Endothelial cell (in vitro differentiated cells): ENCODE data around the gene ATRIP. TPM values are rescaled to one million over a fixed set of nuclear protein-coding genes. Genes with fewer than 3 reads are reported as not detected.

ENCODE experiments used
- DNase-seq: peaks from one replicate; pipeline ENCODE4 v3.0.0; 2021; ENCODE audit warnings: low spot score
- H3K27ac Mint-ChIP-seq: one replicate; pipeline ENCODE4 v1.8.0; 2021; ENCODE audit warnings: mixed read lengths, inconsistent platforms; ENCODE audit not compliant: unreplicated experiment
- H3K27me3 Mint-ChIP-seq: one replicate; pipeline ENCODE4 v1.8.0; 2021; ENCODE audit warnings: mild to moderate bottlenecking, moderate library complexity, mixed read lengths, inconsistent platforms; ENCODE audit not compliant: unreplicated experiment
- H3K36me3 Mint-ChIP-seq: one replicate; pipeline ENCODE4 v1.8.0; 2021; ENCODE audit warnings: mild to moderate bottlenecking, low read depth, mixed read lengths, inconsistent platforms; ENCODE audit not compliant: unreplicated experiment
- H3K4me1 Mint-ChIP-seq: one replicate; pipeline ENCODE4 v1.8.0; 2021; ENCODE audit warnings: mild to moderate bottlenecking, mixed read lengths, inconsistent platforms; ENCODE audit not compliant: unreplicated experiment
- H3K4me3 Mint-ChIP-seq: one replicate; pipeline ENCODE4 v1.8.0; 2021; ENCODE audit warnings: mild to moderate bottlenecking, mixed read lengths, inconsistent platforms; ENCODE audit not compliant: unreplicated experiment
- H3K9me3 Mint-ChIP-seq: one replicate; pipeline ENCODE4 v1.8.0; 2021; ENCODE audit warnings: mixed read lengths, inconsistent platforms; ENCODE audit not compliant: unreplicated experiment
- CTCF ChIP-seq: fragments of 200-600 bp; sonication (generic); IDR thresholded peaks from one replicate; pipeline ENCODE4 v1.5.0; 2021; ENCODE audit warnings: antibody characterized with exemption; ENCODE audit not compliant: unreplicated experiment
- total RNA-seq: library from RNA; stranded (reverse); fragmentation: NEBNext Ultra II Directional; extraction: Animal tissue kit (Norgen Biotek cat#: 25700); gene quantifications from one replicate; pipeline ENCODE4 v1.2.1, GENCODE V29; 2021; ENCODE audit not compliant: unreplicated experiment

Gene ATRIP
- total RNA-seq, 1 donor from 2014 or later = 11.2 TPM

- no peak for TF ChIP-seq CTCF
Observed at GRCh38 chr3:48425281-48425812, 21.2 kb upstream of the ATRIP start.

GRCh38 chr3:48426401-48426909 lies 20.1 kb upstream of the ATRIP start:
- Mint-ChIP-seq H3K27me3 (peaks cover 26% of the 10 kb centered on the region), H3K36me3 (peaks cover 15% of the 10 kb centered on the region), H3K27ac (no peak overlapping the region), H3K4me1 (peaks cover 30% of the 10 kb centered on the region), H3K9me3 (no peaks in the 10 kb centered on the region), H3K4me3 (no peak overlapping the region)
- TF ChIP-seq CTCF = no peak
- DNase-seq = no peak

More at GRCh38 chr3:48425281-48425812, 21.2 kb upstream of the ATRIP start:
- DNase-seq = no peak
- Mint-ChIP-seq H3K27me3 (peaks cover 26% of the 10 kb centered on the region), H3K36me3 (peaks cover 18% of the 10 kb centered on the region), H3K27ac (peak overlapping the region; percentile 49), H3K9me3 (no peaks in the 10 kb centered on the region), H3K4me1 (peaks cover 24% of the 10 kb centered on the region), H3K4me3 (peak overlapping the region; percentile 28)

- H3K27me3 Mint-ChIP-seq = peaks cover 24% of the 10 kb centered on the region
- peaks cover 34% of the 10 kb centered on the region for H3K4me1 Mint-ChIP-seq
- peaks cover 15% of the 10 kb centered on the region for H3K36me3 Mint-ChIP-seq
- TF ChIP-seq CTCF = no peak
- no peaks in the 10 kb centered on the region for H3K9me3 Mint-ChIP-seq
- H3K27ac Mint-ChIP-seq = peak overlapping the region; percentile 39
- DNase-seq = no peak
- H3K4me3 Mint-ChIP-seq = peak overlapping the region; percentile 11
Observed at GRCh38 chr3:48426944-48427629, 19.4 kb upstream of the ATRIP start.

- Mint-ChIP-seq H3K27ac (no peak overlapping the region), H3K9me3 (no peaks in the 10 kb centered on the region), H3K4me3 (peak overlapping the region; percentile 79), H3K4me1 (peaks cover 34% of the 10 kb centered on the region), H3K27me3 (peaks cover 24% of the 10 kb centered on the region), H3K36me3 (peaks cover 20% of the 10 kb centered on the region)
- TF ChIP-seq CTCF = no peak
- no peak for DNase-seq
Observed at GRCh38 chr3:48427630-48427962, 18.9 kb upstream of the ATRIP start.

- Mint-ChIP-seq H3K4me1 (peaks cover 34% of the 10 kb centered on the region), H3K27me3 (peaks cover 23% of the 10 kb centered on the region)
Observed at GRCh38 chr3:48428088-48428571, 18.4 kb upstream of the ATRIP start.

More at GRCh38 chr3:48428088-48428571, 18.4 kb upstream of the ATRIP start:
- Mint-ChIP-seq H3K36me3 (peaks cover 16% of the 10 kb centered on the region), H3K4me3 (peak overlapping the region; percentile 79), H3K27ac (peak overlapping the region; percentile 64), H3K9me3 (no peaks in the 10 kb centered on the region)
- DNase-seq = no peak
- TF ChIP-seq CTCF = no peak
